ENCODE results near the gene COMMD4. TPM values are rescaled to one million over a fixed set of nuclear protein-coding genes. Genes with fewer than 3 reads are reported as not detected.
A peak's percentile ranks its signal among the peaks of the same experiment; 100 is the strongest.
"Not testable (repeated sequence)": the region's sequence is repeated elsewhere in the genome, so short reads cannot be mapped to it uniquely, and the experiment has no call there.

COMMD4 gene
- total RNA-seq, 1 experiment from 2014 or later: 116 TPM

GRCh38 chr15:75299311-75299688 is 36.6 kb upstream of the COMMD4 start:
- peak; percentile 95 for ATAC-seq
- 0 out of 2 replicates have a peak overlapping the region, but pooled peaks have one; percentile 34 for H3K4me2 ChIP-seq (ENCODE audit: low read length)
- not testable (repeated sequence) for DNase-seq

GRCh38 chr15:75300026-75300425 is 35.8 kb upstream of the COMMD4 start:
- ATAC-seq: not testable (repeated sequence)

More at GRCh38 chr15:75299311-75299688, 36.6 kb upstream of the COMMD4 start:
- H3K36me3 ChIP-seq (ENCODE audit: low read depth, low read length); BruUV-seq (replicated peaks); H3K9ac ChIP-seq (ENCODE audit: low read length); H4K20me1 ChIP-seq (ENCODE audit: low read length); intact Hi-C loops (cut with micrococcal nuclease); H3K9me2 ChIP-seq (replicated peaks; ENCODE audit: low read length); H3F3A ChIP-seq (ENCODE audit: low read length, unreplicated experiment); H3K4me3 ChIP-seq (ENCODE audit: low read length); H3K4me1 ChIP-seq (ENCODE audit: insufficient read depth, low read length); H3K27me3 ChIP-seq (ENCODE audit: low read length); H2AFZ ChIP-seq (ENCODE audit: low read length); H3K27ac ChIP-seq (ENCODE audit: low read length); H3K9me3 ChIP-seq (ENCODE audit: low read length); POLR2A ChIA-PET (ENCODE audit: unreplicated experiment); H3K79me2 ChIP-seq (ENCODE audit: low read length); CTCF ChIA-PET: not testable (repeated sequence)
- TF ChIP-seq, protein P1, sequence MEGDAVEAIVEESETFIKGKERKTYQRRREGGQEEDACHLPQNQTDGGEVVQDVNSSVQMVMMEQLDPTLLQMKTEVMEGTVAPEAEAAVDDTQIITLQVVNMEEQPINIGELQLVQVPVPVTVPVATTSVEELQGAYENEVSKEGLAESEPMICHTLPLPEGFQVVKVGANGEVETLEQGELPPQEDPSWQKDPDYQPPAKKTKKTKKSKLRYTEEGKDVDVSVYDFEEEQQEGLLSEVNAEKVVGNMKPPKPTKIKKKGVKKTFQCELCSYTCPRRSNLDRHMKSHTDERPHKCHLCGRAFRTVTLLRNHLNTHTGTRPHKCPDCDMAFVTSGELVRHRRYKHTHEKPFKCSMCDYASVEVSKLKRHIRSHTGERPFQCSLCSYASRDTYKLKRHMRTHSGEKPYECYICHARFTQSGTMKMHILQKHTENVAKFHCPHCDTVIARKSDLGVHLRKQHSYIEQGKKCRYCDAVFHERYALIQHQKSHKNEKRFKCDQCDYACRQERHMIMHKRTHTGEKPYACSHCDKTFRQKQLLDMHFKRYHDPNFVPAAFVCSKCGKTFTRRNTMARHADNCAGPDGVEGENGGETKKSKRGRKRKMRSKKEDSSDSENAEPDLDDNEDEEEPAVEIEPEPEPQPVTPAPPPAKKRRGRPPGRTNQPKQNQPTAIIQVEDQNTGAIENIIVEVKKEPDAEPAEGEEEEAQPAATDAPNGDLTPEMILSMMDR (conservative IDR thresholded peaks at IDR 0.05; ENCODE audit: low read depth, low read length): peak; percentile 40

GRCh38 chr15:75302318-75302717 is 33.5 kb upstream of the COMMD4 start:
- Histone ChIP-seq H3K4me1 (ENCODE audit: insufficient read depth, low read length) (no peaks in the 10 kb centered on the region), H3K4me2 (ENCODE audit: low read length) (no peak overlapping the region), H3K4me3 (ENCODE audit: low read length) (no peak overlapping the region), H3K27me3 (ENCODE audit: low read length) (peaks cover 7% of the 10 kb centered on the region; the same call in 1 of the 2 replicates), H3F3A (ENCODE audit: low read length, unreplicated experiment) (no peaks in the 10 kb centered on the region), H3K36me3 (ENCODE audit: low read depth, low read length) (no peaks in the 10 kb centered on the region), H3K79me2 (ENCODE audit: low read length) (no peaks in the 10 kb centered on the region), H3K9ac (ENCODE audit: low read length) (no peak overlapping the region), H3K9me2 (replicated peaks; ENCODE audit: low read length) (no peaks in the 10 kb centered on the region), H3K27ac (ENCODE audit: low read length) (no peak overlapping the region), H3K9me3 (ENCODE audit: low read length) (no peaks in the 10 kb centered on the region), H4K20me1 (ENCODE audit: low read length) (no peaks in the 10 kb centered on the region), H2AFZ (ENCODE audit: low read length) (no peak overlapping the region)
- ChIA-PET CTCF (interaction anchor here (0.7 kb wide), 1 partner anchor 34 kb away, joined by 3 read pairs; no protein-coding TSS in a partner anchor), POLR2A (ENCODE audit: unreplicated experiment) (no interaction called here)
- ATAC-seq: no peak
- intact Hi-C loops (cut with micrococcal nuclease): no loop called here
- no peak for DNase-seq
- TF ChIP-seq, protein P1 (conservative IDR thresholded peaks at IDR 0.05; ENCODE audit: low read depth, low read length): no peak
- TF ChIP-seq EZH2phosphoT487 (IDR thresholded peaks at IDR 0.05; ENCODE audit: borderline replicate concordance, low read length) (no peak), EZH2 (IDR thresholded peaks at IDR 0.05; ENCODE audit: low read length, unreplicated experiment) (no peak)
- BruUV-seq (replicated peaks): no TSS peak

More at GRCh38 chr15:75300026-75300425, 35.8 kb upstream of the COMMD4 start:
- H3K9me2 ChIP-seq (replicated peaks; ENCODE audit: low read length); H3K9me3 ChIP-seq (ENCODE audit: low read length); H4K20me1 ChIP-seq (ENCODE audit: low read length); BruUV-seq (replicated peaks); intact Hi-C loops (cut with micrococcal nuclease); H3K4me2 ChIP-seq (ENCODE audit: low read length); DNase-seq; H3K4me3 ChIP-seq (ENCODE audit: low read length); H3K27me3 ChIP-seq (ENCODE audit: low read length); CTCF ChIA-PET; H3K27ac ChIP-seq (ENCODE audit: low read length); H3K4me1 ChIP-seq (ENCODE audit: insufficient read depth, low read length); H3K79me2 ChIP-seq (ENCODE audit: low read length); H2AFZ ChIP-seq (ENCODE audit: low read length); H3K9ac ChIP-seq (ENCODE audit: low read length); H3F3A ChIP-seq (ENCODE audit: low read length, unreplicated experiment); POLR2A ChIA-PET (ENCODE audit: unreplicated experiment); H3K36me3 ChIP-seq (ENCODE audit: low read depth, low read length): not testable (repeated sequence)

DNA sequence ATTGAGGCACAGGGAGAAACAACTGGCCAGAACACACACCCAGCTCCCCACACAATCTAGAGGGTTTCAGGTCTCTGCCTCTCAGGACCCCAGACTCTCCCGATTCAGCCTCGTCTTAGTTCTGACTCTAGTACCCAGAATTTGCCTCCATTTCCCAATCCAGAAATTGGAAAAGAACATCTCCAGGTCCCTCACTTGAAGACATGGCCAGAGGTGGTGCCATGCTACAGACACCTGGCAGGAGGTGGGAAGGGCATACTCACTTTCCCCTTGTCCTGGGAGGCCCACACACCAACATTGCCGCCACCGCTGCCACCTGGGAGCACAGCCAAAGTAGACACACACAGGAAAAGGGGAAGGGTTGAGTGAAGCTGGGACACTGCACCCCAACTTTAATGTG is 33.1 kb upstream of the COMMD4 start:
- H3K4me2 ChIP-seq (ENCODE audit: low read length); H4K20me1 ChIP-seq (ENCODE audit: low read length); H3K79me2 ChIP-seq (ENCODE audit: low read length); H3K9me3 ChIP-seq (ENCODE audit: low read length); H3K36me3 ChIP-seq (ENCODE audit: low read depth, low read length); ATAC-seq; H3K9me2 ChIP-seq (replicated peaks; ENCODE audit: low read length); H3F3A ChIP-seq (ENCODE audit: low read length, unreplicated experiment); CTCF ChIA-PET; BruUV-seq (replicated peaks); DNase-seq; H3K9ac ChIP-seq (ENCODE audit: low read length); H3K27me3 ChIP-seq (ENCODE audit: low read length); H2AFZ ChIP-seq (ENCODE audit: low read length); H3K27ac ChIP-seq (ENCODE audit: low read length); POLR2A ChIA-PET (ENCODE audit: unreplicated experiment); H3K4me1 ChIP-seq (ENCODE audit: insufficient read depth, low read length); H3K4me3 ChIP-seq (ENCODE audit: low read length); intact Hi-C loops (cut with micrococcal nuclease): not testable (repeated sequence)

All from PC-3 (cell line).